ENCODE results near the gene MIPEP. TPM values are rescaled to one million over a fixed set of nuclear protein-coding genes. Genes with fewer than 3 reads are reported as not detected.

MIPEP gene
- total RNA-seq, 1 experiment from 2014 or later = 22.5 TPM

DNA sequence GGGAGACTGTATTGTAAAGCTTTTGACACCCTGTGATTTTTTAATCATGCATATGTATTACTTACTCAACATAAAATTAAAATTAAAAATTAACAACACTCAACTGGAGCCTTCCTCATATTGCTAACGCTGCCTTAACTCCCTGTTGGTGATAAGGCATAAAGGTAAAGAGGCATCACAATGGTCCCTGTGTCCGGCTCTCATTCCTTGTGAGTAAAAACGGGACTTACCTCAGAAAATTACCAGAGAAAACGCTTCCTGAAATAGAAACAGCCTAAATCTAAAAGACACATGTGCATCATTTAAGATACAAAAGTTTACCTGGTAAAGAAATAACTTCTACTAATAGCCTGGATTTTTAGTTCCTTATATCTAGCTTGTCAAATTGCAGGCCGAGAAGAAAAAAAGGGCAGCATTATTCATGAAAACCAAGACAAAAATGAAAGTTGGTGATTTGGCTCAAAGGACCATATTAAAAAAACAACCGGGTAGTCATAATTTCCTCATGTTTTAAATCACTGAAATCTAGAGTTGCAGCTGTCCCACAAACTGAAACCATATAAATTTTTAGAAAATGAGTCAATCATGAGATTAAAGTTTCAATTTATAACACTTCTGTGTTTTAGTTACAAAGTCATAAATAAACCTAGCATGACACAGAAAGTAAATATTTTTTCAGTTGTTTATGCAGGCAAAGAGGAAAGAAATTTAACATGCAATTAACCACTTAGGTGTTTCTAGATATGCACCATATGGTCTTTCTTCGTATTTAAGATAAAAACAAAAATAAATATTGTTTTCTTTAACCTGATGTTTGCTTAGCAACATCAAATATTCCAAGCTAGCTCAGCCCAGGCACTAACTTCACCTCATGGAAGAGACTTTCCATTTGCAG is 94.7 kb downstream of the MIPEP start:
- H3K27me3 ChIP-seq (ENCODE audit: control insufficient read depth, insufficient read depth, low read length) = no peaks in the 10 kb centered on the region
- no peaks in the 10 kb centered on the region for H3K36me3 ChIP-seq (replicated peaks; ENCODE audit: control insufficient read depth, insufficient read depth, low read length)
- DNase-seq = no peak
- H3K4me3 ChIP-seq (ENCODE audit: insufficient read depth, low read depth, low read length) = no peak overlapping the region

DNA sequence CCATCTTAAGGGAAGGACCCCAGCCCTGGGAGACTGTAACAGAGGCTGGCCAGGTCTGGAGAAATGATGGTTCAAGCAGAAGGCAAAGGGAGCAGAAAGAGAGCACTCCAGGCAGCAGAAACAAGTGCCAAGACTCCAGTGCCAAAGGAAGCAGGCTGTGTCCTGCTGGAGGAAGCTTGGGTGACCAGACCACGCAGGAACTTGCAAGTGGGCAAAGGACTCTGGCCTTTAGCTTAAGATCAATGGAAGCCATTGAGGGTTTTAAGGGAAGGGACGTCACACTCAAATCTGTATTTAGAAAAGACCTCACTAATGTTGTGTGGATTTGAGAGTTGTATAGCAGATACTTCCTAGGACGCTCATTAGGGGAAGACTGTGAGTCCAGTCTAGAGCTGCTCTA is 95.5 kb downstream of the MIPEP start:
- Histone ChIP-seq H3K4me3 (ENCODE audit: insufficient read depth, low read depth, low read length) (no peak overlapping the region), H3K27me3 (ENCODE audit: control insufficient read depth, insufficient read depth, low read length) (no peaks in the 10 kb centered on the region), H3K36me3 (replicated peaks; ENCODE audit: control insufficient read depth, insufficient read depth, low read length) (no peaks in the 10 kb centered on the region)
- DNase-seq = no peak

DNA sequence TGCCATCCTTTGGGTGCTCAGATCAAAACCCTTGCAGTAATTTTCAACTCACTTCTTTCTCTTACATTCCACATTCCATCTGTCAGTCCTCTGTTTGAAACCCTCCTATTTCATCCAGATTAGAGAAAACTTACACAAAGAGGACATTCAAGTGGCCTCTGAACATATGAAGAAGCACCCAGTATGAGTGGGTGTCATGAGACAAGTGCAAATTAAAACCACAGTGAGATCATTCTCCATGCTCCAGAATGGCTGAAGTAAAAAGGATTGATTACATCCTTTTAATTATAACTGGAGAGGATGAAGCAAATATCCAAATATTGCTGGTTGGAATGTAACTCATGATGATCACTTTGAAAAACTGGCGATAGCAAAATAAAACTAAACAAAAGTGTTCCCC is 96.5 kb downstream of the MIPEP start:
- no peak overlapping the region for H3K4me3 ChIP-seq (ENCODE audit: insufficient read depth, low read depth, low read length)
- DNase-seq = no peak
- H3K36me3 ChIP-seq (replicated peaks; ENCODE audit: control insufficient read depth, insufficient read depth, low read length) = no peaks in the 10 kb centered on the region
- no peaks in the 10 kb centered on the region for H3K27me3 ChIP-seq (ENCODE audit: control insufficient read depth, insufficient read depth, low read length)

DNA sequence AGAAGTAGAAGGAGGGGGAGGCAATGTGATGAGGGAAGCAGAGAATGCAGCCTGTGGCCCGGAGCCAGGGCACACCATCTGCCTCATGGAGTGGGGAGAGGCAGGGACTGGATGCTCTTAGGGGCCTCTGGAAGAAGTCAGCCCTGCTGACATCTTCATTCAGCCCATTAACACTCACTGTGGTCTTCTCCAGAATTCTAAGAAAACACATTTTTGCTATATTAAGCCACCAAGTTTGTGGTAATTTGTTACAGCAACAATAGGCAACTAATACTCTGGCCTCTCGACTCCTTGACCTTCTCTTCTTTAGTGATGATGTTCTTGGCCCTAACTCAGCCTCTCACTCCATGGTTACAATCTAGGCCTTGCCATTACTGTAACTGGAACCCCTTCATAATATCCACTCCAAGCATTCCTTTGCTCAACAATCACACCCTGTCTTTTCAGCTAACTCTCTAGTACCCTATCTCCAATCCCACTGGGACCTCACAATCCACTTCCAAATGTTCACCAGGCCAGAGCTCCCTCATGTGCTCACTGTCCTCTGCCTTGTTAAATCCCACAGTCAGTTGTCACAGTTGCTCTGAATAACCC is 98.5 kb downstream of the MIPEP start:
- no peak for DNase-seq
- Histone ChIP-seq H3K4me3 (ENCODE audit: insufficient read depth, low read depth, low read length) (no peak overlapping the region), H3K36me3 (replicated peaks; ENCODE audit: control insufficient read depth, insufficient read depth, low read length) (no peaks in the 10 kb centered on the region), H3K27me3 (ENCODE audit: control insufficient read depth, insufficient read depth, low read length) (no peaks in the 10 kb centered on the region)

DNA sequence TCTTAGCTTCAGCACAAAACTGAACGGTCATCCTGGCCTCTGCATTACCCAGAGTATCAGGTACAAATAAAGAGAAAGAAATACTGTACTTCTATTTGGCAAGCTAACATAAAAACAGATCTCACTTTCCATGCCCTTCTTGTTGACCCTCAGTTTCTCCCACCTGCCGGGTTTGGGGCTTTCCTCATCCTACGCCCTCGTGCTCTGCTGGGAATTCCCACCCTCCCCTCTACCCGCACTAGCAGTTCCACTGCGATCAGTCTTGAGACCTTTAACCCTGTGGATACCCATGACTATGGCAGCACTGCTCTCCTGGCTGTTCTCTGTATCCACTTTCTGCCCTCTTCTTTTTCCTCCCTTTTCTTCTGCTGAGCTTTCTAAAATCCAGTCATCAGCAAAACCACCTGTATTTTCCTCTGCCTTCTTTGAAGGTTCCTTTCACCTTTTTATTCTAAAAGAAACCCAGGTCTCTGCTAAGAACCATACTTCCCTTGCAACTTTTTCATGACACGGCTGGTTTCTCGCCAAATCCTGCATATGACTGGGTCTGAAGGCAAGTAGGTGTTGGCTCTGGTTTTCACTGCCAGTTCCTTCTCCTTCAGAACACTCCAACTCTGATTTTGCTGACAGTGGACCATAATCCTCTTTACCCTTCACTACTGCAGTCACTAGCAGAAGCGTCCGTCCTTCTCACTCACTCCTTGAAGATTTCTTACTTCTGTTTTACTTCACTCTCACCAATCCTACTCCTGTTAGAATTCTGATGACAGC is 99.4 kb downstream of the MIPEP start:
- H3K36me3 ChIP-seq (replicated peaks; ENCODE audit: control insufficient read depth, insufficient read depth, low read length) = no peaks in the 10 kb centered on the region
- DNase-seq = no peak
- no peak overlapping the region for H3K4me3 ChIP-seq (ENCODE audit: insufficient read depth, low read depth, low read length)
- H3K27me3 ChIP-seq (ENCODE audit: control insufficient read depth, insufficient read depth, low read length) = no peaks in the 10 kb centered on the region

DNA sequence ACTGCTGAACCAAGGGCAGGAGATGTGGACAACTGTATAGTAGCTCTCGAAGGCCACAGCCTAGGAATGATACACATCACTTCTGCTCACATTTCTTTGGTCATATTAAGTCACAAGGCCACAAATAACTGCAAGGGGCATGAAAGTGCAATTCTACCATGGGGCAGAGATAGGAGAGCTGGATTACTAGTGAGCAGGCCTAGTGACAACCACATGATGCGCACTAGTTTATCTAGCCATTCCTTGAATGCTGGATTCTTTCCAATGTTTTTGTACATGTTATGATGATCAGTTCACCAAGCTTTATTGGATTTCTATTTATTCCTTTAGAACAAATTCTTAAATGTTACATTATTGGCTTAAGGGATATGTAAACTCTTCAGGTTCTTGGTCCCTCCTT is 100.7 kb downstream of the MIPEP start:
- H3K27me3 ChIP-seq (ENCODE audit: control insufficient read depth, insufficient read depth, low read length) = no peaks in the 10 kb centered on the region
- no peak for DNase-seq

DNA sequence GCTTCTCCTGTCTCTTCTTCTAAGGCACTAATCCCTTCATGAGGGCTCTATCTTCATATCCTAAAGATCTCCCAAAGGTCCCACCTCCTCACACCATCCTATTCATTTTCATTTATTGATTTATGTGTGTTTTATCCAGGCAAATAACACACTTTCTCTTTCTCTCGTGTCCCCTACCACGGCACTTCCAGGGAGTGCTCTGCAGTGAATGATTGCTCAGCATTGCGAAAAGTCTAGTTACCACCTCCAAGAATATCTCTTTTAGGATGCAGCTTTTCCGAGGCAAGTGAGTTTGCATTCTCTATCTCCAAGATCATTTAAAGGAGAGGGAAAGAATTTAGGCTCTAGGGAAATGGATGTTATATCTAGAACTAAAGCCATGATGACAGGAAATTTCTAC is 101.7 kb downstream of the MIPEP start:
- Histone ChIP-seq H3K36me3 (replicated peaks; ENCODE audit: control insufficient read depth, insufficient read depth, low read length) (no peaks in the 10 kb centered on the region), H3K4me3 (ENCODE audit: insufficient read depth, low read depth, low read length) (no peak overlapping the region), H3K27me3 (ENCODE audit: control insufficient read depth, insufficient read depth, low read length) (no peaks in the 10 kb centered on the region)
- no peak for DNase-seq

More for the DNA sequence above, 100.7 kb downstream of the MIPEP start:
- Histone ChIP-seq H3K4me3 (ENCODE audit: insufficient read depth, low read depth, low read length) (no peak overlapping the region), H3K36me3 (replicated peaks; ENCODE audit: control insufficient read depth, insufficient read depth, low read length) (no peaks in the 10 kb centered on the region)

DNA sequence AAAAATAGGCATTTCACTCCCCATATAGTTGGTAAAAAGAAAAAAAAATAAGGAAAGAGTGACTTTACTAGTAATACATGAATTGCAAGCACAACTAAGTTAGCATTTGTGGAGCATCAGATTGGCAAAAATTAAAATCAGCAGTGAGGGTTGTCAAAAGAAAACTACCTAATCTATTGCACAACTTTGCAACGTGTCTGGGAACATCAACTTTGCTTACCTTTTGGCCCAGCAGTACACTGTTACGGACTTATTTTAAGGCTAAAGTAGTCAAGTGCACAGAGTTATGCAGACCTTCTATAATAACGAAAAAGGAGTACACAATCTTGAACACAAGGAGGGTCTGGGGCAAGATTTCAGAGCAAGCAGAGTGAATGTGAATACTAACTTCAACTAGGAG is 102.6 kb downstream of the MIPEP start:
- H3K4me3 ChIP-seq (ENCODE audit: insufficient read depth, low read depth, low read length) = no peak overlapping the region
- DNase-seq = no peak
- no peaks in the 10 kb centered on the region for H3K36me3 ChIP-seq (replicated peaks; ENCODE audit: control insufficient read depth, insufficient read depth, low read length)
- no peaks in the 10 kb centered on the region for H3K27me3 ChIP-seq (ENCODE audit: control insufficient read depth, insufficient read depth, low read length)

DNA sequence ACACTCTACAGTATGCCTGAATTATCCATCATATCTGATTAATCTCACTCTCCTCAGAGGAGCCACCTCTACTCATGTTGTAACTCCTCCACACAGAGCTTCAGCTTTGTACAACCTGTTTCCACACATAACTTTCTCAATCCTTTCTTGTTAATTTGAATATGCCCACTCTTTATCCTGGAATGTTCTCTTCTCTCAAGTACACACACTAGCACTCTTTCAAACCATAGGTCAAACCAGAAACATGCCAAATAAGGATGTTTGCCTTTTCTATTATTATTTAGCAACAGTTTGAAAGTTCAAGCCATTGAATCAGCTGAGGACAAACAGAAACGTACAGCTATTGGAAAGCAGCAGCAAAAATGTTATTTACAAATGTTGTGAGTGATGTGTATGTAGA is 110.3 kb downstream of the MIPEP start:
- no peak for DNase-seq
- no peaks in the 10 kb centered on the region for H3K27me3 ChIP-seq (ENCODE audit: control insufficient read depth, insufficient read depth, low read length)

DNA sequence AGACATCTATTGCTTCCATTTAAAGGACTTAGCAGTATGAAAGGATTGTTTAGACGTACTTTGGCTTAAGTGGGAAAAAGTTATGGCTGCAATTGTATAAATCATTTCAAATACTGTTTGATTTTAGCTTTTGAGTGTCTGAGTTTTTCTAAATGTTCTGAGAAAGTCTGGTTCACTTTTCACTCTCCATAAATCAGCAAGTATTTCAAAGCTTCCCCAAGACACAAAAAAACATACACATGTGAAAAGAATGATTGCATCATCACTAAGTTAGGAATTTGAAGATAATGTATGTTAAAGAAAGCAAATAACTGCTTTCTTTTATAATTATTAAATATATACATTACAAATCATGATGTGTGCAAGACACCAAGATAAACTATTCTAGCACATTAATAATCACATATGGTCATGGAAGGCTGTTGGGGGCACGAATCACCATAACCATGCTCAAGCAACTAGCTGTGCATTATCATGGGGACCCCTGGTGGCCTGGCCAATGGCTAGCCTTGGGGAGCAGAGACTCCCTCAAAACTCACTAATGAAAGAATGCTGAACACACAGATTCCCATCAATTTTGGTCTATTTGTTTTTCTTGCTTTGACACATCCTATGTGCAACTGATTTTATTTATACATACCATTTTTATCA is 111.1 kb downstream of the MIPEP start:
- DNase-seq = no peak
- Histone ChIP-seq H3K27me3 (ENCODE audit: control insufficient read depth, insufficient read depth, low read length) (no peaks in the 10 kb centered on the region), H3K4me3 (ENCODE audit: insufficient read depth, low read depth, low read length) (no peak overlapping the region), H3K36me3 (replicated peaks; ENCODE audit: control insufficient read depth, insufficient read depth, low read length) (no peaks in the 10 kb centered on the region)

More for the DNA sequence above, 110.3 kb downstream of the MIPEP start:
- H3K4me3 ChIP-seq (ENCODE audit: insufficient read depth, low read depth, low read length) = no peak overlapping the region
- H3K36me3 ChIP-seq (replicated peaks; ENCODE audit: control insufficient read depth, insufficient read depth, low read length) = no peaks in the 10 kb centered on the region

DNA sequence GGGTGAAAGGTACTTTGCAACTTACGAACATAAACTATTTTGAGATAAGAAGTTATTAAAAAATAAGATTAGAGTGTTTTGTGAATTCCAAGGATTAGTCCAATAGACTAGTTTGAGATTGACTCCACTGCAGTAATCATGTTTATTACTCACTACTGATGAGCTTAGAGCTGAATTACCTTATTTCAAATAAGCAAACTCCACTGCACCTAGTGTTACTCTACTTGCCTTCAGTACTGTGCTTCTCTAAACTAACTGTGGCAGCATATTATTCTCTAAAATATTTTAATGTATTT is 111.7 kb downstream of the MIPEP start:
- Histone ChIP-seq H3K36me3 (replicated peaks; ENCODE audit: control insufficient read depth, insufficient read depth, low read length) (no peaks in the 10 kb centered on the region), H3K27me3 (ENCODE audit: control insufficient read depth, insufficient read depth, low read length) (no peaks in the 10 kb centered on the region), H3K4me3 (ENCODE audit: insufficient read depth, low read depth, low read length) (no peak overlapping the region)
- no peak for DNase-seq

DNA sequence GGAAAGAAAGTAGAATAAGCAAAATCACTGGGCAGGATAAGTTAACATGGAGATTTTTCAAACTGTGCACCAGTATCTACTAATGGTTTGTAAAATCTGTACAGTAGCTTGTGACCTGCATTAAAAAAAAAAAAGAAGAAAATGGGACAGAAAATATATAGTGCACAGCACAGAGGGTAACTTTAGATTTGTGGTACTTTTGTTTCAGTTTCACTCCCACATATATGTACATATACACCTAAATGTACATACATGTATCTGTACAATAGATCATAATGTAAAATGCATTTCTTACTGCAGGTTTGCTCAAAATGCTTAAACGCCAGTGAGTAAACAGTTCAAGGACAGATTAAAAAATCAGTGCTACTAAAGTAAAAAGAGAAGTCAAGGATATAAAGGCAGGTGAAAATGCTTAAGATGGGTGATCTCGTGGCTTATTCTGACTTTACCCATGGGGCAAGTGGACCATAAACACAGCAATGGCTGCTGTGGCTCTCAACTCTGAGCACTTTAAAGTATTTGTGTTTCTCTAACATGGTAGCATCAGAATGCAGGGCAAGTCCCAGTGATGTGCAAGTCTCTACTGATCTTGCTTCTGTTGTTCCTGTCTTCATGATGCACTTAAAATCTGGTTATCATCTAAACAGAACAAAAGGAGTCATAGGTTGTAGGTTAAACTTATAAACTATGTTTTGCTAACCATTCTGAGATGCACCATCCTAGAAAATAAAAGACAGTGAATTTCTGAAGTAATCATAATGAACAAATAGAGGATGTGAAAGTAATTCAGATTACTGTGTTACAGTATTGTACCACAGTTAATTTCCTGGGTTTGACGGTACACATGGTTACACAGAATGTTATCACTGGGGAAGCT is 112.3 kb downstream of the MIPEP start:
- no peak for DNase-seq
- H3K4me3 ChIP-seq (ENCODE audit: insufficient read depth, low read depth, low read length) = no peak overlapping the region
- no peaks in the 10 kb centered on the region for H3K27me3 ChIP-seq (ENCODE audit: control insufficient read depth, insufficient read depth, low read length)

DNA sequence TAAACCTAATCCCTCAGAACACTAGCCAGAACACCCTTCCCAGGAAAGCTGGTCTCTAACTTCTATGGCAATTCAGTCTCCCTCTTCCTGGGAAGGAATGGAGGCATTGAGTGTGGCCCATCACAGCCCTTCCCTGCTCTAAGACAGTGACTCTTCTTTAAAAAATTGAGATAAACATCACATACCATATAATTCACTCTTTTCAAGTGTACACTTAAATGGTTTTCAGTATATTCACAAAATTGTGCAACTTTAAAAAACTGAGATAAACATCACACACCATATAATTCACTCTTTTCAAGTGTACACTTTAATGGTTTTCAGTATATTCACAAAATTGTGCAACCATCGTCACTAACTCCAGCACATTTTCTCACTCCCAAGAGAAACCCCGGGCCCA is 116.5 kb downstream of the MIPEP start:
- H3K4me3 ChIP-seq (ENCODE audit: insufficient read depth, low read depth, low read length) = no peak overlapping the region
- H3K36me3 ChIP-seq (replicated peaks; ENCODE audit: control insufficient read depth, insufficient read depth, low read length) = no peaks in the 10 kb centered on the region
- H3K27me3 ChIP-seq (ENCODE audit: control insufficient read depth, insufficient read depth, low read length) = no peaks in the 10 kb centered on the region
- DNase-seq = no peak

More for the DNA sequence above, 112.3 kb downstream of the MIPEP start:
- no peaks in the 10 kb centered on the region for H3K36me3 ChIP-seq (replicated peaks; ENCODE audit: control insufficient read depth, insufficient read depth, low read length)

DNA sequence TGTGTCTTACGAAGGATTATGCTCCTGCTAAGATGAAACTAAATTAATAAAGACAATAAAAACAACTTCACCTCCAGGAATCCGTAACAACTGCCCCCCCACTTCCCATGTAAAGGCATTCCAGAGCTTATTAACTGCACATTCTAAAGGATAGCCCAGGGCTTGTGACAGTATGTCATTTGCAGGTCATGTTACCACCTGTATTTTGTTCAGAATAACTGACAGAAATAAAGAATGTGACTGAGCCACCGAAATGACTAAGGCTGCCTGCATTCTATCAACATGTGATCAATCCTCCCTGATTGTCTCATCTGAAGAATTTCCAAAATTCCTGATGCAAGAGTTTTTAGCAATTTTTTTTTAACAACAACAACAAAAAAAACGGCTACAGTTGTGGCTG is 117.2 kb downstream of the MIPEP start:
- Histone ChIP-seq H3K36me3 (replicated peaks; ENCODE audit: control insufficient read depth, insufficient read depth, low read length) (no peaks in the 10 kb centered on the region), H3K4me3 (ENCODE audit: insufficient read depth, low read depth, low read length) (no peak overlapping the region), H3K27me3 (ENCODE audit: control insufficient read depth, insufficient read depth, low read length) (no peaks in the 10 kb centered on the region)
- DNase-seq = no peak

Data from H7 (cell line).